Brain microvascular endothelial cell (primary cell): Measurements from ENCODE around the gene ELOVL6.
"Not testable (repeated sequence)": the region's sequence is repeated elsewhere in the genome, so short reads cannot be mapped to it uniquely, and the experiment has no call there.

Experiments used
- DNase-seq: peaks from one replicate; pipeline ENCODE4 v3.0.0-alpha.2; 2020
- H3K27ac ChIP-seq: fragments of 250-450 bp; sonication (Bioruptor Pico); 2 replicates; pipeline ENCODE4 v1.5.1; 2020; ENCODE audit warnings: mild to moderate bottlenecking, moderate library complexity
- H3K27me3 ChIP-seq: fragments of 250-450 bp; sonication (Bioruptor Pico); replicated peaks from 2 replicates; pipeline ENCODE4 v1.5.1; 2020; ENCODE audit warnings: mild to moderate bottlenecking
- H3K36me3 ChIP-seq: fragments of 250-450 bp; sonication (Bioruptor Pico); replicated peaks from 2 replicates; pipeline ENCODE4 v1.5.1; 2020; ENCODE audit warnings: mild to moderate bottlenecking
- H3K4me3 ChIP-seq: 2 replicates; pipeline ENCODE4 v1.5.1; 2011; ENCODE audit warnings: low read depth, mild to moderate bottlenecking, control low read depth, low read length, moderate library complexity
- in situ Hi-C: cut with HindIII; loops from 2 replicates; pipeline ENCODE4 v1.10.0; 2017; ENCODE audit warnings: low sequenced_read_pairs, low pct_ligation_motif_present
- TF ChIP-seq, protein P1 (sequence below): IDR thresholded peaks from 2 replicates; pipeline ENCODE4 v1.5.1; 2011; ENCODE audit warnings: low read depth, mild to moderate bottlenecking, moderate library complexity, low read length, control low read depth, inconsistent platforms; ENCODE audit errors: missing control alignments

Gene ELOVL6

GRCh38 chr4:110231869-110232268, 33.5 kb upstream of the ELOVL6 start:
- TF ChIP-seq, protein P1, sequence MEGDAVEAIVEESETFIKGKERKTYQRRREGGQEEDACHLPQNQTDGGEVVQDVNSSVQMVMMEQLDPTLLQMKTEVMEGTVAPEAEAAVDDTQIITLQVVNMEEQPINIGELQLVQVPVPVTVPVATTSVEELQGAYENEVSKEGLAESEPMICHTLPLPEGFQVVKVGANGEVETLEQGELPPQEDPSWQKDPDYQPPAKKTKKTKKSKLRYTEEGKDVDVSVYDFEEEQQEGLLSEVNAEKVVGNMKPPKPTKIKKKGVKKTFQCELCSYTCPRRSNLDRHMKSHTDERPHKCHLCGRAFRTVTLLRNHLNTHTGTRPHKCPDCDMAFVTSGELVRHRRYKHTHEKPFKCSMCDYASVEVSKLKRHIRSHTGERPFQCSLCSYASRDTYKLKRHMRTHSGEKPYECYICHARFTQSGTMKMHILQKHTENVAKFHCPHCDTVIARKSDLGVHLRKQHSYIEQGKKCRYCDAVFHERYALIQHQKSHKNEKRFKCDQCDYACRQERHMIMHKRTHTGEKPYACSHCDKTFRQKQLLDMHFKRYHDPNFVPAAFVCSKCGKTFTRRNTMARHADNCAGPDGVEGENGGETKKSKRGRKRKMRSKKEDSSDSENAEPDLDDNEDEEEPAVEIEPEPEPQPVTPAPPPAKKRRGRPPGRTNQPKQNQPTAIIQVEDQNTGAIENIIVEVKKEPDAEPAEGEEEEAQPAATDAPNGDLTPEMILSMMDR: no peak

GRCh38 chr4:110229266-110229665, 30.9 kb upstream of the ELOVL6 start:
- H3K36me3 ChIP-seq: no peaks in the 10 kb centered on the region
- in situ Hi-C loops: no loop called here
- H3K27me3 ChIP-seq: no peaks in the 10 kb centered on the region
- DNase-seq: no peak
- no peak overlapping the region for H3K4me3 ChIP-seq
- TF ChIP-seq, protein P1: no peak
- H3K27ac ChIP-seq: no peak overlapping the region

More at GRCh38 chr4:110231869-110232268, 33.5 kb upstream of the ELOVL6 start:
- no peak overlapping the region for H3K4me3 ChIP-seq
- in situ Hi-C loops: no loop called here
- no peaks in the 10 kb centered on the region for H3K27me3 ChIP-seq
- no peaks in the 10 kb centered on the region for H3K36me3 ChIP-seq
- H3K27ac ChIP-seq: no peak overlapping the region
- no peak for DNase-seq

DNA sequence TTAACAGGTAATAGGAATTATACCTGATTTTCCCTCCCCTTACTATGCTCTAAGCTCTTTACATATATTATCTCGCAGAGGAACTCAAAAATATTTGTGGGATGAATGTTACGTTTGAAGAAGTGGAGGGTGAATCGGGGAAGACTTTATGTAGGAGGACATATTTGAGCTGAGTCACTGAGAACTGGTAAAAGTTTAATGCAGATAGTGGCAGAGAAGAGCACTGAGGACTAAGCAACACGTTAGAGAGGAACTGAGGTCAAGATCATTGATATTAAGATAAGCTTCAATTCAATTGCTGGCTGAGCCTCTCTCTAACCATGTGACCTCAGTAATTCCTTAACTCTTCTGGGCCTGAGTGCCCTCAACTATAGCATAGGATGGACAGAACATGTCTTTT, 26.4 kb upstream of the ELOVL6 start:
- no peaks in the 10 kb centered on the region for H3K27me3 ChIP-seq
- H3K4me3 ChIP-seq: no peak overlapping the region
- H3K36me3 ChIP-seq: no peaks in the 10 kb centered on the region
- H3K27ac ChIP-seq: no peak overlapping the region
- TF ChIP-seq, protein P1: no peak
- in situ Hi-C loops: no loop called here
- peak; percentile 14 for DNase-seq

DNA sequence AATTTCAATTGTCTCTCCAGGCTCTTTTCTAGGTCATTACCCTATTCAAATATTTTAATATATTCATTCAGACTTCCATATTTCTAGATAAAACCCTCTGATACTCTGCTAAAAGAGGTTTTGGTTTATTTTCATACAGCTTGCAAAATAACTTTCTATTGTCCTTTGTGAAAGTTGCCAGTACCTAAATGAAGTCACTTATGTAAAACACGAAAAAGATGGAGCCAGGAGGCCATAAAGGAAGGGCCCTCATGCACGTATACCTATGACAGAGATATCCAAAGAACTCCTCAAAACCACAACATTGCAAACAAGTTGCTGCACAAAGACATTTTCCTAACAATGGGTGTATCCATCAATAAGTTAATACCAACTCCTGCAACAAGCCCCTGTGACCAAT, 25.7 kb upstream of the ELOVL6 start:
- H3K4me3 ChIP-seq: no peak overlapping the region
- in situ Hi-C loops: no loop called here
- no peak overlapping the region for H3K27ac ChIP-seq
- no peaks in the 10 kb centered on the region for H3K36me3 ChIP-seq
- TF ChIP-seq, protein P1: no peak
- no peak for DNase-seq
- no peaks in the 10 kb centered on the region for H3K27me3 ChIP-seq

GRCh38 chr4:110218935-110219334, 20.5 kb upstream of the ELOVL6 start:
- H3K27me3 ChIP-seq, DNase-seq, H3K27ac ChIP-seq, H3K4me3 ChIP-seq, in situ Hi-C loops, H3K36me3 ChIP-seq: not testable (repeated sequence)

GRCh38 chr4:110217181-110217580, 18.8 kb upstream of the ELOVL6 start:
- H3K27ac ChIP-seq, in situ Hi-C loops, H3K36me3 ChIP-seq, H3K27me3 ChIP-seq, DNase-seq, H3K4me3 ChIP-seq: not testable (repeated sequence)

DNA sequence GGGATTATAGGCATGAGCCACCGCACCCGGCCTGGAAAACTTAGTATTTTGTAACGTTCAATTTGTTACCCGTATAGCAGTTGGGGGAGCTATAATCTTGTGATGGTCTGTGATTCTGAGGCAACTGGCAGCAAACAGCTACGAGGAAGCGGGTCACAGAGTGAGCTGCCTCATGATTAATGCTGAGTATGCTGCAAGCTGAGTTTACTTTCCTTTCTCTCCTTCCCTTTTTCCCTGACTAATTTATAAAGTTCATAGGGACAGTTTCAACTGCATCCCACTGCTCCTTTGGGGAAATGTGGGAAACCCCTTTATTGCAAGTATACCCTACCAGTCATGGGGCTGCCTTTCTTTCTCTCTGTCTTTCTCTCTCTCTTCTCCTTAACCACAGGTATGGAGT, 17.7 kb upstream of the ELOVL6 start:
- in situ Hi-C loops: no loop called here
- H3K27me3 ChIP-seq: no peaks in the 10 kb centered on the region
- DNase-seq: no peak
- no peak overlapping the region for H3K4me3 ChIP-seq
- no peak overlapping the region for H3K27ac ChIP-seq
- TF ChIP-seq, protein P1: no peak
- H3K36me3 ChIP-seq: no peaks in the 10 kb centered on the region
